ENCODE results near the gene BBX.

The BBX gene

GRCh38 chr3:107668963-107669362, 146.2 kb downstream of the BBX start:
- no CpG with 5 or more reads among the region's 3 CpGs for WGBS, 2 donors (ENCODE audit: extremely low coverage in 2 of 2, insufficient read length in 2 of 2, insufficient replicate concordance in 1 of 2)
- no peak overlapping the region for H3K27ac ChIP-seq (replicated peaks; ENCODE audit: low read length)

GRCh38 chr3:107669669-107670068, 146.9 kb downstream of the BBX start:
- Histone ChIP-seq H3K4me2 (ENCODE audit: insufficient read depth, low read length, poor library complexity, severe bottlenecking) (no peak overlapping the region), H3K23ac (ENCODE audit: low read depth, low read length, poor library complexity) (no peak overlapping the region), H3K18ac (ENCODE audit: low read length) (no peak overlapping the region), H3K4me1 (ENCODE audit: control insufficient read depth in 2 of 2, insufficient read depth in 1 of 2, low read depth in 1 of 2, low read length in 2 of 2) (peaks cover 3 to 8% of the 10 kb centered on the region in 2 donors), H2BK120ac (ENCODE audit: low read depth, low read length) (no peak overlapping the region), H3K27me3 (ENCODE audit: control insufficient read depth in 3 of 3, insufficient read depth in 3 of 3, low read depth in 1 of 3, low read length in 3 of 3) (no peaks in the 10 kb centered on the region), H2BK12ac (ENCODE audit: low read length) (no peak overlapping the region), H2AK5ac (ENCODE audit: low read depth, low read length) (no peak overlapping the region), H3K4ac (ENCODE audit: low read length) (no peak overlapping the region), H4K91ac (ENCODE audit: low read depth, low read length, poor library complexity) (no peak overlapping the region), H3K36me3 (replicated peaks in 1 of 2; ENCODE audit: control insufficient read depth in 2 of 2, insufficient read depth in 2 of 2, low read length in 2 of 2) (no peaks in the 10 kb centered on the region), H3K9ac (ENCODE audit: low read depth, low read length, poor library complexity) (no peak overlapping the region), H2BK5ac (ENCODE audit: low read length) (no peak overlapping the region), H3K9me3 (replicated peaks in 1 of 2; ENCODE audit: control insufficient read depth in 2 of 2, insufficient read depth in 1 of 2, low read depth in 1 of 2, low read length in 2 of 2) (no peaks in the 10 kb centered on the region), H3K4me3 (ENCODE audit: low read length in 2 of 2) (no peak overlapping the region), H3K27ac (replicated peaks; ENCODE audit: low read length) (no peak overlapping the region), H2AFZ (ENCODE audit: low read length) (no peak overlapping the region), H4K8ac (ENCODE audit: low read depth, low read length) (no peak overlapping the region), H3K79me1 (ENCODE audit: low read depth, low read length) (no peaks in the 10 kb centered on the region), H3K14ac (ENCODE audit: low read length) (no peak overlapping the region), H2BK15ac (ENCODE audit: low read length) (no peak overlapping the region)
- no CpG with 5 or more reads among the region's 1 CpG for WGBS, 2 donors (ENCODE audit: extremely low coverage in 2 of 2, insufficient read length in 2 of 2, insufficient replicate concordance in 1 of 2)
- DNase-seq (ENCODE audit: low spot score): no peak

More at GRCh38 chr3:107668963-107669362, 146.2 kb downstream of the BBX start:
- Histone ChIP-seq H3K23ac (ENCODE audit: low read depth, low read length, poor library complexity) (no peak overlapping the region), H3K4me3 (ENCODE audit: low read length in 2 of 2) (no peak overlapping the region), H2AK5ac (ENCODE audit: low read depth, low read length) (no peak overlapping the region), H2BK15ac (ENCODE audit: low read length) (no peak overlapping the region), H3K4ac (ENCODE audit: low read length) (no peak overlapping the region), H3K79me1 (ENCODE audit: low read depth, low read length) (no peaks in the 10 kb centered on the region), H3K9me3 (replicated peaks in 1 of 2; ENCODE audit: control insufficient read depth in 2 of 2, insufficient read depth in 1 of 2, low read depth in 1 of 2, low read length in 2 of 2) (no peaks in the 10 kb centered on the region), H3K4me2 (ENCODE audit: insufficient read depth, low read length, poor library complexity, severe bottlenecking) (no peak overlapping the region), H3K9ac (ENCODE audit: low read depth, low read length, poor library complexity) (no peak overlapping the region), H3K27me3 (ENCODE audit: control insufficient read depth in 3 of 3, insufficient read depth in 3 of 3, low read depth in 1 of 3, low read length in 3 of 3) (no peaks in the 10 kb centered on the region), H2AFZ (ENCODE audit: low read length) (no peak overlapping the region), H4K91ac (ENCODE audit: low read depth, low read length, poor library complexity) (no peak overlapping the region), H4K8ac (ENCODE audit: low read depth, low read length) (no peak overlapping the region), H3K14ac (ENCODE audit: low read length) (no peak overlapping the region), H2BK5ac (ENCODE audit: low read length) (no peak overlapping the region), H3K36me3 (replicated peaks in 1 of 2; ENCODE audit: control insufficient read depth in 2 of 2, insufficient read depth in 2 of 2, low read length in 2 of 2) (no peaks in the 10 kb centered on the region), H3K18ac (ENCODE audit: low read length) (no peak overlapping the region), H2BK120ac (ENCODE audit: low read depth, low read length) (no peak overlapping the region), H3K4me1 (ENCODE audit: control insufficient read depth in 2 of 2, insufficient read depth in 1 of 2, low read depth in 1 of 2, low read length in 2 of 2) (peaks cover 2 to 8% of the 10 kb centered on the region in 2 donors), H2BK12ac (ENCODE audit: low read length) (no peak overlapping the region)
- no peak for DNase-seq (ENCODE audit: low spot score)

- Histone ChIP-seq H2BK15ac (ENCODE audit: low read length) (no peak overlapping the region), H4K8ac (ENCODE audit: low read depth, low read length) (no peak overlapping the region), H2AFZ (ENCODE audit: low read length) (no peak overlapping the region), H3K9ac (ENCODE audit: low read depth, low read length, poor library complexity) (no peak overlapping the region), H3K4ac (ENCODE audit: low read length) (no peak overlapping the region), H3K36me3 (replicated peaks in 1 of 2; ENCODE audit: control insufficient read depth in 2 of 2, insufficient read depth in 2 of 2, low read length in 2 of 2) (no peaks in the 10 kb centered on the region), H2AK5ac (ENCODE audit: low read depth, low read length) (no peak overlapping the region), H3K27me3 (ENCODE audit: control insufficient read depth in 3 of 3, insufficient read depth in 3 of 3, low read depth in 1 of 3, low read length in 3 of 3) (no peaks in the 10 kb centered on the region), H3K4me2 (ENCODE audit: insufficient read depth, low read length, poor library complexity, severe bottlenecking) (no peak overlapping the region), H3K14ac (ENCODE audit: low read length) (no peak overlapping the region), H3K9me3 (replicated peaks in 1 of 2; ENCODE audit: control insufficient read depth in 2 of 2, insufficient read depth in 1 of 2, low read depth in 1 of 2, low read length in 2 of 2) (no peaks in the 10 kb centered on the region), H2BK12ac (ENCODE audit: low read length) (no peak overlapping the region), H3K18ac (ENCODE audit: low read length) (no peak overlapping the region), H3K4me1 (ENCODE audit: control insufficient read depth in 2 of 2, insufficient read depth in 1 of 2, low read depth in 1 of 2, low read length in 2 of 2) (peaks cover 3 to 8% of the 10 kb centered on the region in 2 donors), H3K23ac (ENCODE audit: low read depth, low read length, poor library complexity) (no peak overlapping the region), H3K27ac (replicated peaks; ENCODE audit: low read length) (no peak overlapping the region), H2BK5ac (ENCODE audit: low read length) (no peak overlapping the region), H3K4me3 (ENCODE audit: low read length in 2 of 2) (no peak overlapping the region), H4K91ac (ENCODE audit: low read depth, low read length, poor library complexity) (no peak overlapping the region), H2BK120ac (ENCODE audit: low read depth, low read length) (no peak overlapping the region), H3K79me1 (ENCODE audit: low read depth, low read length) (no peaks in the 10 kb centered on the region)
- DNase-seq (ENCODE audit: low spot score): no peak
- no CpG with 5 or more reads among the region's 3 CpGs for WGBS, 2 donors (ENCODE audit: extremely low coverage in 2 of 2, insufficient read length in 2 of 2, insufficient replicate concordance in 1 of 2)
Measured at GRCh38 chr3:107670986-107671385, 148.2 kb downstream of the BBX start.

GRCh38 chr3:107674371-107674770, 151.6 kb downstream of the BBX start:
- Histone ChIP-seq H4K91ac (ENCODE audit: low read depth, low read length, poor library complexity) (no peak overlapping the region), H3K27me3 (ENCODE audit: control insufficient read depth in 3 of 3, insufficient read depth in 3 of 3, low read depth in 1 of 3, low read length in 3 of 3) (no peaks in the 10 kb centered on the region), H3K9me3 (replicated peaks in 1 of 2; ENCODE audit: control insufficient read depth in 2 of 2, insufficient read depth in 1 of 2, low read depth in 1 of 2, low read length in 2 of 2) (no peaks in the 10 kb centered on the region), H4K8ac (ENCODE audit: low read depth, low read length) (no peak overlapping the region), H2BK15ac (ENCODE audit: low read length) (no peak overlapping the region), H3K4me1 (ENCODE audit: control insufficient read depth in 2 of 2, insufficient read depth in 1 of 2, low read depth in 1 of 2, low read length in 2 of 2) (peaks cover 0 to 2% of the 10 kb centered on the region in 2 donors), H3K79me1 (ENCODE audit: low read depth, low read length) (no peaks in the 10 kb centered on the region), H3K36me3 (replicated peaks in 1 of 2; ENCODE audit: control insufficient read depth in 2 of 2, insufficient read depth in 2 of 2, low read length in 2 of 2) (no peaks in the 10 kb centered on the region), H3K27ac (replicated peaks; ENCODE audit: low read length) (no peak overlapping the region), H2BK5ac (ENCODE audit: low read length) (no peak overlapping the region), H3K23ac (ENCODE audit: low read depth, low read length, poor library complexity) (no peak overlapping the region), H3K4me2 (ENCODE audit: insufficient read depth, low read length, poor library complexity, severe bottlenecking) (no peak overlapping the region), H2AK5ac (ENCODE audit: low read depth, low read length) (no peak overlapping the region), H3K18ac (ENCODE audit: low read length) (no peak overlapping the region), H3K9ac (ENCODE audit: low read depth, low read length, poor library complexity) (no peak overlapping the region), H3K4me3 (ENCODE audit: low read length in 2 of 2) (no peak overlapping the region), H3K14ac (ENCODE audit: low read length) (no peak overlapping the region), H3K4ac (ENCODE audit: low read length) (no peak overlapping the region), H2BK120ac (ENCODE audit: low read depth, low read length) (no peak overlapping the region), H2AFZ (ENCODE audit: low read length) (no peak overlapping the region), H2BK12ac (ENCODE audit: low read length) (no peak overlapping the region)
- no peak for DNase-seq (ENCODE audit: low spot score)
- no CpG with 5 or more reads among the region's 7 CpGs for WGBS, 2 donors (ENCODE audit: extremely low coverage in 2 of 2, insufficient read length in 2 of 2, insufficient replicate concordance in 1 of 2)
